ENCODE results near the gene TSHZ2.

The TSHZ2 gene

DNA sequence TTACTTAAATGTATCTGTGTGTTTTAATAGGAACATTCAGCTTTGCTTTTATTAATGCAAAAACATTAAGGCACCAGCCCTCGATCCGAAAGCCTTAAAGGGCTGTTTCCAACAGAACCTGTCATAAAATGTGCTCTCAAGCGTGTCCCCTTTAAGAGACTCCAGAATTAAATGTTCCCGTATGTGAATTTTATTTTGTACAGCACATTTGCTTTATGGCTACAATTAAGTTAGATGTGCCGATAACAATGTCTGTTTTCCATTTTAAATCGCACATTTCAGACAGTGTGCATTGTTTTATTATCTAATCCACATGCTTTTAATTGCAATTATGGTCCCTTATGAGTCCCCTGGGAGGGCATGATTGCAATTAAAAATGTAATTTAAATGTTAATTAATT lies 198.9 kb downstream of the TSHZ2 start:
- DNase-seq: no peak

DNA sequence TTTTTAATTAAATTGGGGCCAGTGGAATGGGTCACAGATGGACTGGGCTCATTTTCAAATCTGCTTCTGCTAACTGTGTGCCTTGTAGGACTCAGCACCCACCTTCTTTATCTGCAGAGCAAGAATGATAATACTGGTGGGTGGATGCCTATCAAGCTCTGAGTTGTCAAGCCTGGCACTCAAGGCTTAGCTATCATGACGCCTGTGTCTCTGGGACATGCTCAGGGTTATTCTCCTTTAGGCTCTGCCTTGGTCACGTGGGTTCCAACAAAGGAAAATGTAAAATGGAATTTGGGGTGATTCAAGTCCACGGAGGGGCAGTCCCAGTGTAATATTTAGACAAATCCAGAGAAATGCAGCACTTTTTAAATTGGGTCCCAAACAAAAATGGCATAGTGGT lies 202.3 kb downstream of the TSHZ2 start:
- DNase-seq: no peak

DNA sequence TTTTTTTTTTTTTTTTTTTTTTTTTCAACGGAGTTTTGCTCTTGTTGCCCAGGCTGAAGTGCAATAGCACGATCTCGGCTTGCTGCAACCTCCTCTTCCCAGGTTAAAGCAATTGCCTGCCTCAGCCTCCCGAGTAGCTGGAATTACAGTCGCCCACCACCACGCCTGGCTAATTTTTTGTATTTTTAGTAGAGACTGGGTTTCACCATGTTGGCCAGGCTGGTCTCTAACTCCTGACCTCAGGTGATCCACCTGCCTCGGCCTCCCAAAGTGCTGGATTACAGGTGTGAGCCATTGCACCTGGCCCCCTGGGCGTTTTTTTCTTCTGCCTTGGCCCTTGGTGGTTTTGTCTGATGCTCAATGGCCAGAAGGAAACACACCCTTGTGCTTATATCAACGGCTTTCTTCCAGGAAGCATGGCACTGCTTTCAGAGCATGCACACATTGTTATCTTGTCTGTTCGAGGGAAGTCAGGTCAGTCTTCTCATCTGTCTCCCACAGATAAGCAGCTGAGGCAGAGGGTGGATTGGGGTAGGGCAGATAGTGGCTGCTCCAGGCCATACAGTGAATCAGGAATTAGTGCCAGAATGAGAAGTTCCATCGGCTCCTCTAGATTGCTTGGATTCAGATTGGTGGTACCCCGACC lies 203.1 kb downstream of the TSHZ2 start:
- DNase-seq: no peak

DNA sequence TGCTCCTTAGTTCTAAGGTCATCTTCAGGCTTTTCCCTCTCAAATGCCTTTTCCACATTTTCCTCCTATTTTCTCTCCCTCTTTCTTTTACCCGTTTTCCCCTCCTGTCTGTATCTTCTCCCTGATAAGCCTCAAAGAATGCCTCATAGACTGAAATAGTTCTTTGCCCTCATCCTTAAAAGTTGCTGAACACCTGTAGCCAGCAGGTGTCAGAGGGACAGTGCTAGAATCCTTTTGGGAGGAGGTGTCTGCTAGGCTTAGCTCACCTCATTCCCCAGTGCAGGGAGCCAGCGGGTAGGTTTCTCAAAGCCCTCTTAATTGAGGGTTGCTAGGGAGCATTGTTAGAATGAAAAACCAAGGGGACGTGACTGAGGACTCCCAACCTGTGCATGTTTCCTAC lies 204.0 kb downstream of the TSHZ2 start:
- DNase-seq: no peak

DNA sequence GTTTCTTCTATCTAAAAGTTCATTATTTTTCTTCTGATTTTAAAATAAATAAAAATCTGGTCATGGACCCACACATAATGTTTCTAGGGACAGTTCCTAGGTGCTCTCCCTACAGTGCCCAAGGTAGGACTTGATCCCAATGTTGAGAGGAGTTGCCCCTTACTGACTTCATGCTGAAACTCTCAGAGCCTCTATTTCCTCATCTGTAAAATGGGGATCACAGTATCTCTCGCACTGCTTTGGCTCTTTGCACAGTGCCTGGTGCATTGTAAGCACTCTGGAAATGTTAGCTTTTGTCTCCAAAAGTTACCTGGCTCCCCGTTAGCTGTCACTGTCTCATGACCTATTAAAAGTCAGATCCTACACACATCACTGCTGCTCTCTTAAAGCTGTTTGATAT lies 205.5 kb downstream of the TSHZ2 start:
- no peak for DNase-seq

DNA sequence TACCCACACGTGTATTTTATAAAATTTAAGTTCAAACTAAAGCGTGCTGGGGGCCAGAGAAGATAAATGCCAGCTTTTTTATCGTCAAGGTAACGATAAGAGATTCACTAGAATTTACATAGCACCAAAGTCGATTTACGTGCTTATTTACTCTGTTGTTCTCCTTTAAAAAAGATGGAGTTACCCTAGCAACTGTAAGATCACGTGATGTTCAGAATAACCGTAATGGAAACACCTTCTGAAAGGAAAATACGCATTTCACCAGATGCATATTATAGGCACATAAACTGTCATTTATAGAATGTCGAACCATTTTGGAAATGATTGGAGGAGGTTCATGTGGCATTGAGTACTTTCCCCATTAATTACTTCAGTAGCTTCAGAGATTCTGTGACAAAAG lies 207.6 kb downstream of the TSHZ2 start:
- DNase-seq: no peak

DNA sequence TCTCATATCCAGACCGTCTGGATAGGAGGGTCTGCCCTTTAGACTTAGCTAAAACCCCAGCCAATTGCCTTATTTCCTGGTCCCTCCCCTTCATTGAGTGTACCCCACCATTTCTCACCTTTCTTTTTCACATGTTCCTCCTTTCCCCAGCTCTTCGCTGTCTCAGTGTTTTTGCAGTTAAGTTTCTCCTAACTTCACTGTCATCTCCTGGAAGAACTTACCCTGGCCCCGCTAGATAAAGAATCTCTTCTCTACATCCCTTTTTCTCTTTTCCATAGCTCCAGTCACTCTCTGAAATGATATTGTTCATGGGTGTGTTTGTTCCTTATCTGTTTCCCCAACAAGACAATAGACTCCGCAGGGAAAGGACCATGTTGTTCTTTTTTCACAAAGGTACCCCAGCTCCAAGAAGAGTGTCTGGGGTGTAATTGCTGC lies 208.8 kb downstream of the TSHZ2 start:
- DNase-seq: no peak

DNA sequence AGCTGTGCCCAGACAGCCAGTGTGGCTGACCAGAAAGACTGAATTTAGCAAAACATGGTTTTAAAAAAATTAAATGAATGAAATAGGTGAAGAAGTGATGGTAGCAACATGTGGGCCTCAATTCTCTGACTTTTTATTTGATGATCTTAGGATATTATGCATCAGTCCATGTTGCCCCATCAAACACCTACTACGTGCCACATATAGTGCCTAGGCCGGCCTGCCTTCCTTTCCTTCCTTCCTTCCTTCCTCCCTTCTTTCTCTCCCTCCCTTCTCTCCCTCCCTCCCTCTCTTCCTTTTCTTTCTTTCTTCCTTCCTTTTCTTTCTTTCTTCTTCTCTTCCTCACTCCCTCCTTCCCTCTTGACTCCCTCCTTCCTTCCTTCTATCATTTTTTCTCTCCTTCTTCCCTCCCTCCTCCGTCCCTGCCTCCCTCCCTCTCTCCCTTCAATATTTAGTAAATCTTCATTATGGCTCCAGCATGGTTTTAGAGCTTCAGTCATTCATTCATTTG lies 209.8 kb downstream of the TSHZ2 start:
- DNase-seq: no peak

DNA sequence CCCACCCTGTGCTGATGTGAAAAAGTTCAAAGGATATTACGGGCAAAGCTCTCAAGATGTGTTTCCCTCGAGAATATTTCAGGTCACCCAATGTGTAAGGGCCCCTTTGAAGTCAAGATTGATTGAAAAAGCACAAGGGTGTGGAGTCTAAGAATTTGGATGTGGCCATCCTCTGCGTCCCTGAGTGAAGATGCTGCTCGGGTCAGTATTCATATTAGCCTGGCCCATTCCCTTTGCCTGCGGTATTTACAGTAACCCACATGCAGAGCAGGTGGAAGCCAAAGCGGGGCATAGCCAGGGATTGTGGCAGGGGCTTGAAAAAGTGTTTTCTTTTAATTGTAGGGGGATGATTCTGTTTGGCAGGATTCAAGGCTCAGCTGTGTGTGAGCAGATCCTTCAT lies 211.0 kb downstream of the TSHZ2 start:
- DNase-seq: no peak

DNA sequence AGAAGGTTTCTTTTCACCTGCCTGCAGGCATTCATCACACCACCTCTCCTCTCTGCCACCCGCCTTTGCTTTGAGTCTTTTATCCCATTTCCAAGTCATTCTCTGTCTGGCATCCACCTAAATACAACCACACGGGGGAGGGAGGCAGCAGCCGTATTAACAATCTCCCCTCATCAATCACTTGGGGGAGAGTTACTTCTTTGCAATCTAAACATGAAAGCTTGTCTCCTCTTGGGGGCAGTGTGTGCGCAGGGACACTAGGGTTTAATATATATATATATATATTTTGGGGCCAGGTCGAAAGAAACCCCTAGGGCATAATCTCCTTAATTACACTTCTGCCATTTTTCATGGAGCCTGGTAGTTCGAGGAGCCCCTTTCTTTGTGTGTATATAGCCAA lies 214.5 kb downstream of the TSHZ2 start:
- DNase-seq: no peak

DNA sequence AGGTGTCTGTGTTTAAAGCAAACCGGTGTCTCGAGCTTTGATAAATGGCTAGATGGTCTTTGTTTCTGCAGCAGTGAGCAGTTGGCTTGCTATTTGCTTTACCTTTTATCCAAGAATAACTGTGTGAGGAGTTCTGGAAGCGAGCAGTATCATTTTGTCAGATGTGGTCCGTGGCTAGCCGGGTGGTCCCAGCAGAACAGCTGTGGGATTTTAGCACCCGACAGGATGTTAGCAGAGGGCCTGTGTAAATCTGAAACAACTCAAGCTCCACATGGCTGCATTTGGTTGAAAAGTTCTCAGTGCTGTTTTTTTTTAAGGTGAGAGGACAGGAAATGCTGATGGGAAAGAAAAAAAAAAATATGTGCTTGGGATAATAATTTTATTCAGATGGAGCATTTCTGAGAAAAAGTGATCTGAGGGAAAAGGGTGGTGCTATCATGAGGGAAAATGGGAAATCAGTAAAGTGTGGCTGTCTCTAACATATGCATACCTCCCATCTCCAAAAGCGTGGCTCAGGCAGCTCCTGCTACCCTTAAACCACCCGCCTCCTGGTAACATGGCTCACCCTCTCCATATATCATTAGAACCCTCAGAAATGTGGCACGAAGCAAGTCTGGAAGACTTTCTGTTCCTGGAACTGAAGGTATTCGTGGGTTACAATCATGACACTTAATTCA lies 215.4 kb downstream of the TSHZ2 start:
- no peak for DNase-seq

DNA sequence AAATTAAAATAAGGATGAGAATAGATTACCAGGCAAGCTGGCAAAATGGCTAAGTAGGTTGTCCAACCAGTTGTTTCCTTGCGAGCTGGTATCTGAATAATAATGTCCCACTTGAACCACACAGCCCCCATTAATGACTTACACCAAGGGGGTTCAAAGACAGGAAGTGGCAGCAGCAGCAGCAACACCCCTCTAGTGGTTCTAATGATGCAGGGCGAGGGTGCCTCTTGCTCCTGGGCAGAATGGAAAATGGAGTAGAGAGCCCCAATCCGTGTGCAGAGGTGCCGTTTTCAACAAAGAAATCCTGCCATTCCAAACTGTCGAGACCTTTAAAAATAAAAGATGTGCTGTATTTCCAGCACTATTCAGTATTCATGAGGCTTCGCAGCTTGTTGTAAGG lies 218.1 kb downstream of the TSHZ2 start:
- DNase-seq: no peak

DNA sequence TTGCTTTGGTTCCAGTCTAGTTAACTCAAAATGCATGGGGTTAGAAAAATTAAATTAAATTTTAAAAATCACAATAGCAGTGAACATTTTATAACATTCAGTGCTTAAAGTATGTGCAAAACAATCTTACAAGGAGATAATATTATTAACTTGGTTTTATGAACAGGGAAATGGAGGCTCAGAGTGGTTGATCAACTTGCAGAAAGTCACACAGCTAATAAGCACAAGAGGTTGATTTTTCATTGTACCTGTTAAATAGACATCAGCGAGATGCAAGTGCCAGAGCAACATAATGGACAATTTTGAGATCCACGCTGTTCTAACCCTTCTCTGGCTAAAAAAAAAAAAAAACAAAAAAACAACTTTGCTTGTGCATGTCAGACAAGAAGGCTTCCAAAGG lies 219.8 kb downstream of the TSHZ2 start:
- DNase-seq: no peak

DNA sequence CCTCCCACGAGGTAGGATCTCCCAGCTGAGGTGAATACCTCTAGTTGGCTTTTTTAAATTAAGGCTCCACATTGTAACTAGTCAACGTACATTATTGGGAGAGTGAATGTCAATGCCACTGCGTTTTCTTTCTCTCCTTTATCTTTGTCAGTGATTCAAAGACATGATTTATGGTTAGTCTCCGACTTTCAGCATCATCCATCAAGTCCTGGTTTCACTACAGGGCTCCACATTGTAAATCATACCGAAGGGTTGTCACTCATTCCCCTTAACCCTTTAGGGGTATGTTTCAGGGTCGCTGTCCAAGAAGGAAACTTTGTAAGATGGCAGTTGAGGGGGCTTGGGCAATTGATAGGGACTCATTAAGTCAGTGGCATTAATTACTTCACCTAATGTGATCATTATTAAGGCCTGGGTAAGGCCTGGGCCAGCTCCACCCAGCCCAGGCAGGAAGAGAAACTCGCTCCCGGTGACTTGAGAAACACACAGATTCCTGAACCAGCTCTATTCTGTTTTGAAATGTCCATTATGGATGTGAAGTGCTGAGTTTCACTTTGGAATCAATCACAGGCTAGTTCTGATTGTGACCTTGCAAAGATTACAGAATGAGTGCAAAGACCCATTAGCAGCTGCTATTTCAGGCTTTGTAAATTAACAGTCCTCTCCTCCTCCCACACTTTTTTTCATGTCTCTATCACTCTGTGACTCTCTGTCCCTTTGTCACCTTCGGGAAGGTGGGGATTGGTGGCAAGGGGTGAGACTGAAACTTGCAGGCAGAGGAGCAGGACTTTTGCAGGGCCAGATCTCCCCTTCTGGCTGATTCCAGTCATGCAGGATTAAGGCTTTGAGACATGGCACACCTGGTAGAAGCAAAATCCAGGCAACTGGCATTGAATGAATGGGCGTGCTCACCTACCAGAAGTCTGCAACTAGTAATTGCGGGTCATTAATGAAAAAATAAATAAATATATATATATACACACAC lies 222.4 kb downstream of the TSHZ2 start:
- no peak for DNase-seq

DNA sequence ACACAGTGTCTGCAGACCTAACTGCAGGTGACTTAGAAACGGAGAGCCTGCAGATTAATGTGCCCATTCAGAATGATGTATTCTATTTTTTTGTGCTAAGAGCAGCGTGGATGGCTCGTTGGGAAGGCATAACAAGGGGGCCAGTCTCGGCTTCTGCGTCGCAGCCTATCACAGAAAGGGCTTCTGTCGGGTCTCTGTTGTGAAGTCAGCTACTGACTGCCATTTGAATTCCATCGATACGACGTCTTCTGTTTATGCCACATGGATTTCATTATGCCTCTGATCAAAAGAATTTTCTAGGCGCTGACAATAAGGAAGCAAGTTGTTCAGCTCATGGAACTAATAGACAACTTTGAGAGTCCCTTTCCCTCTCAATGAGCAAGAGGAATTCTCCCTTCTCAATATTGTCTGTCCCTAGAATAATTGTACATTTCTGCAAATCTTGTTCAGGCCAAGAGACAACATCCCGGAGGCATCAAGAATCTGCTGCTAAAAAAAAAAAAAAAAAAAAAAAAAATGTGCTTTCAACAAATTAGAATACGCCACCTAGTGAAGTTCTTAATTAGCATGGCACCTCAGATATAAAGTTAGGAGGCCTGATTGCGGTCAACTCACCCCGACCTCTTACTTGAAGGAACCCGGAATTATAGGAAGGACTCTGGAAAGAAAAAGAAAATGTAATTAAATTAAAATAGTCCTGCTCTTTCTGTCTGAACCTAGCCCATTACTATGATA lies 223.9 kb downstream of the TSHZ2 start:
- no peak for DNase-seq

DNA sequence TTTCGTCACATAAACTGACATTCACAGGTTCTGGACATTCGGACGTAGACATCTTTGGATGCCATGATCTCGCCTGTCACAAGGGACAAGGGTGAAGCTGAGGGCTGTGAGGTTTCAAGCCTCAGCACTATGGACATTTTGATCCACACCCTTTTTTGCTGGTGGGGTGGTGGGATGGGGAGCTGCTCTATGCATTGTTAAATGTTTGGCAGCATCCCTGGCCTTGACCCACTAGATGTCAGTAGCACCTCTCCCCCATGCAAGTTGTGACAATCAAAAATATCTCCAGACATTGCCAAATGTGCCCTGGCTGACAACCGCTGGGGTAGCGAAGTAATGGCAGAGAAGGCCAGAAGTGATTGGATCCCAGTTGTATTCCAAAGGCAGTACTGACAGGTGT lies 229.4 kb downstream of the TSHZ2 start:
- no peak for DNase-seq

DNA sequence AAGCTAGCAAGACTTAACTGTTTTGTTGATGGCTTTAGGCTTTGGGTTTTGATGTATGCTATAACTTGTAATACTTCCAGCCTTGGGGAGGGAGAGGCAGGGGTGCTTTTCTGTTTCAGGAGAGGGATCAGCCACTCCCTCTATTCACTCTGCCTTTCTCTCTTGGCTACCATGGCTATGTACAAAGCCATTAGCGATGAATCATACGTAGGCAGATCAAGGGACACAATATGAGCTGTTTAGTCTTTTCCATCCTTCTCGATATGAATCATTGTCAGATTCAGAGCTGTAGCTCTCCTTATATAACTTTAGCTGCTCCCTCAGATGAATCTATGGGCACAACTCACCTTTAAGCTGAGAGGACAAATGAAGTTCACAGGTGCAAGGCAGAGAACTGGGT lies 230.6 kb downstream of the TSHZ2 start:
- no peak for DNase-seq

DNA sequence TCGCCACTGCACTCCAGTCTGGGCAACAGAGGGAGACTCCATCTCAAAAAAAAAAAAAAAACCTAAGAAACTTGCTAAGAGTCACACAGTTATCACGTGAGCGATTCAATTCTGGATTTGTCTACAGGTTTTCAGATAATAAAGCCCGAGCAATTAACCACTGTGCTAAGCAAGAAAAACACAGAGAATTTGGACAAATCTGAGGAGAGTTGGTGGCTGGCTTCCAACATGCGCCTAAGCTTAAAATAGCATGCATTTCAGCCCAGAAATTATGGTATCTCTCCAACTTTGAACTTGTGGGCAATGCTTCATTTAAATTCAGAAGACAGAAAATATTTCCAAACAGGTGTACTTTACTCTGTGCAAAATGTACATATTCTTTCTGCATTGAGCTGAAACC lies 232.9 kb downstream of the TSHZ2 start:
- no peak for DNase-seq

DNA sequence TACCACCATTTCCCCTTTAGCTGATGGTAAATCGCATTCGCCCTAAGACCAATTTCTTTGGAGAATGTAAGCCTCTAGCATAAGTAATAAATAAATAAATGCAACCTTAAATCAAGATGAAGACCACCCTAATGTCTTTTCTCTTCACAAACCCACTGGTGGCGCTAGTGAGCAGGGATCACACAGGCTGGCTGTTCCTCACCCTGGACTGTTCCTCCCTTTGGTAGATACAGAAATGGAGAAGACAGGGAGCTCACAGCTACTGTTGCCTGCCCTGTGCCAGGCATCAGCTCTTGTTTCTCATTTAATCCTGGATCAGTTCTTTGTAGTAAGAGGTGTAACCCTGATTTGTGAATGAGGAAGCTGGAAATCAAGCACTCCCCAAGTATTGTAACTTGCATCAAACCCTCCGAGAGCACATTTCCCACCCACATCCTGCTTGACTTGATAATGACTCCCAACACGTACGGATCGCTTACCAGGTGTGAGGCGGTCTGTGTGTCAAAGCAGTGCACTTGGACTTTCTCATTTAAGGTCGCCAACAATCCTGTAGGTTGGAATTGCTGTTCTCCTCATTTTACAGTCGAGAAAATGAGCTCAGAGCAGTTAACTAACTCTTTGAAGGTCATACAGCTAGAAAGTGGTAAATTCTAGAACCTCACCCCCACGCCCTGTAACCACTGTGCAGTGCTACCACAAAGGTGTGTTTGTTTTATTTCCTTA lies 236.1 kb downstream of the TSHZ2 start:
- peak; percentile 34 for DNase-seq

DNA sequence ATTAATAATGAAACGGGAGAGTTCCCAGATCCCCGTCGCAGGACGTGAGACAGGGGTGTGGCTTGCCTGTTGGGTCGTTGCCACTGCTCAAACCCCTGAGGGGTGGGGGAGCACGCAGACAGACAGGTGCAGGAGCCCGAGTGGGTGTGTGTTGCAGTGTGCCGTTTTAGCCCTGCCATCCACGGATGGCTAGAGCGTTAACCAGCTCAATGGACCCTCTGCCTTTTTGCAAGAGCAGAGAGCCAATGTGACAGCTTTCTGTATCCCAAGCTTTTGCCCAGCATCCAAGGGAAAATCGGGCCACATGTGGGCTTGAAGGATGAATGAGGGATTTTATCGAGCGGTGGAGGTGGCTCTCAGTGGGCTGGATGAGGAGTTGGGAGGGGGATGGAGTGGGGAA lies 237.9 kb downstream of the TSHZ2 start:
- DNase-seq: no peak

DNA sequence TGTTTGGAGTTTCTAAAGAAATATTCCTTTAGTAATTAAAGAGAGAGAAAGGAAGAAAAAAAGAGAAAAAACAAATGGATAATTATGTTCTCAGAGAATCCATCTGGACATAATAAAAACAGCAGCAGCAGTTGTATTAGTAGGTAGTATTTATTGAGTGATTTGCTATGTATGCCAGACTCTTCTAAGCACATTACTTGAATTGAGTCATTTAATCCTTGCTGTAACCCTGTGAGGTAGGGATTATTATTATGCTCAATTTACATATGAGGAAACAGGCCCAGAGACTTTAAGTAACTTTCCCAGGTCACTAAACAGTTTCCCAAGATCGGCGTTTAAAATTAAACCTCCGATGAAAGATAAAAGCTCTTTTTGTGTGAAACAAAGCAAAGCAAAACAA lies 238.8 kb downstream of the TSHZ2 start:
- no peak for DNase-seq

DNA sequence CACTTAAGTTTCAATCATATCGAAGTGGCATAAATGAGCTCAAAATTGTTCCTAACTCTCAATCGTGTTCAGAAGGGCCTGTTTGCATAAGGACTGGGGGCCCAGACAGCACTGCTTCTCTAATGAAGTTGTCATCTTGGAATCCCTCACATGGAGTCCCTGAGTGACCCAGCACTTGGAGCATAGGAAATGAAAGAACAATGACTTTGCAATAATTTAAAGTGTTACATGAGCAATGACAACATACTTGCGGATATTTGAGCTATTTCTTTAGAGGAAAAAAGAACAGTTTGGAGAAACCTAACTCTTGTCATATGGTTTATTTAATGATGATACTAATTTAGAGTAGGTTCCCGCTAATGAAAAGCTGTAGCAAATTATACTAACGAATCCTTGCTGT lies 239.9 kb downstream of the TSHZ2 start:
- no peak for DNase-seq

Data from CD4-positive, alpha-beta T cell treated with Interleukin-21 for 1 hour (primary cell).